ENCODE results near the gene TNP1.

TNP1 gene

DNA sequence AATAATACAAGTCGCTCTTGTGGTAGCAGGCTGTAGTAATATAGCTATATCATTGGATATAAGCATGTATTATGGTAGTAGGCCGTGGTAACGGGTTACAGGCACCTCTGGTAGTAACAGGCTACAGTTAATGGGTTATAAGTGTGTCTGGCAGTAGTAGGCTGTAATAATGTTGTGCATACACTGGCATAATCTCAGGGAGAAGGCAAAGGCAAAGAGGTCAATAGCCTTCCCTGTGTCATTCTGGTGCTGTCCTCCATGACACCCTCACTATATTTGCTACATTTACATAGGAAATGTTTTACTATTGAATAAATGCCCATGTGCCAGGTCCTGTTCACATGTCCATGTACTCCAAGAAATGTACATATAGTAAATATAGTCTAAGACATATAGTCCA, 12.8 kb upstream of the TNP1 start:
- no peak for DNase-seq

DNA sequence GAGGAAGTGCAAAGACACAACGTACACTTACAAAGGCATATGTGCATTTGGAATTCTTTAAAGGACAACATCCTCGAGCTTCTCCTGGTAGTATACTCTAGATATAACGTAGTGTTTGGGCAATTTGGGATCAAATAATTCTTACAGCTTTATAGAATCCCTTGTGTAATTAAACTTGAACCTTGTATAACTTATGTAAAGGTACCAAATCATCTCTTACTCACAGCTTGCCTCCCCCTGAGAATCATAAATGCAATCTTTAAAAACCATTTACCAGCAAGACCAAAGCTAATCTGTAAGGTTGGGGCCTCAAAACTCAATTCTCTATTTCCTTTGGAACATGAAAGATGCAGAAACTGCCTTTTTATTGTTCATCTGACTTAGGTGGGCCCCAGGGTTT, 12.2 kb upstream of the TNP1 start:
- no peak for DNase-seq

DNA sequence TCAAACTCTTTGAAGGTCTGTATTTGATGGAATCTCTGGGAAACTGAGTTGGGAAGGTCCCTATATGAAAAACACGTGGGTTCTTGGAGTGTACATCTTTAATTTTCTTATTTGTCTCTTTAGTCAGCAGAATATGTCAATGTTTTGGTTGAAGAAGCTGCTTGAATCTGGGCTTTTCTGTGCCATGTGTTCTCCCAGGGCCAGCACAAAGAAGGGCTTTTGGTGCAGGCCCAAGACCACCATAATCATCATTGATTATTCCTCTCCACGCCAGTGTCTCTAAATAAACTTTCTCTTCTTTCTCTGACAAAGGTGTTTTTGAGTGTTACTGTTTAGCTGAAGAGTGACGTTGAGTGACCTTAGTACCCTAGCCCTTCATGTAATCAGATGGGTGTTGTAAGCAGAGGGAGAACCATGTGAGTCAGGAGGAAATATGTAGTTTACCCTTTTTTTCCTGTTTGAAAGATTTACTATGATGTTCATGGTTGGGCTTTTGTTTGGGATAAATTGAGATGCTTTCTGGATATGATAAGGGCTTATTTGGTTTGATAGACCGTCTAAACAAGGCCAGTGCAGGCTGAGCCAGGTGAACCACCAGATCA, 11.6 kb upstream of the TNP1 start:
- DNase-seq, result no peak

DNA sequence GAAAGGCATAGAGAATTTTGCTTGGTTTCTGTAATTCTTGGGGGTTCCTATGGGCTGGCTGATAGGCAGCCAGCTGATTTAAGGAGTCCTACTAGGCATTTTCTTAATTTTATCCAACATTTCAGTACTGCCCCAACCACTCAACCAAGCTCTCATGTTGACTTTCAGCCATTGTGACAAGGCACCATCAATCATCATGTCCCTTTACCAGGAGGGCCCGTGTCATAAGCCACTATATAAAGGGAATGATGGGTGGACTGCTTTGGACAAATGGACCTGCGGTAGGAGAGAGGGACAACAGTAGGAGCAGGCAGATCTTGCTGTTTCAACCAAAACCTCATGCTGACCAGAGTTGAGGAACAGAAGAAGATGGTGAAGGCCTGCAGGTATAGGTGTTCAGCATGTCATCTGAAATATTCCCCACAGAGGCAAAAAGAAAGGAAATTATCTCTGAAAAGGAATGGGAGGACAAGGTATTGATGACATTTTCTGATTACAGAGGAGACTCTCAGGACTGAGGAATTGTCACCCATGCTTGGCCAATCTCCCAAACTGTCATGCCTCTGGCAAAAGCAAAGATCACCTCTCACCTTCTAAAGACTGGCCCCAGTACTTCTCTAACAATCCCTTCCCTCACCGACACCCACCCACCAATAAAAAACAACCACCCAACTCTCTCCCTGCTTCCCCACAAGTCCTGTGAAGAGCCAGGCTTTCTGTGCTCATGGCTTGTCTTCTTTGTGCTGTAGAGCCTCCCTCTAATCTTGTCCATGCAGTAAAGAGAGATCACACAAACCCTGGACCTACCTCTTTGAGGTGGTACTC, 10.9 kb upstream of the TNP1 start:
- no peak for DNase-seq

DNA sequence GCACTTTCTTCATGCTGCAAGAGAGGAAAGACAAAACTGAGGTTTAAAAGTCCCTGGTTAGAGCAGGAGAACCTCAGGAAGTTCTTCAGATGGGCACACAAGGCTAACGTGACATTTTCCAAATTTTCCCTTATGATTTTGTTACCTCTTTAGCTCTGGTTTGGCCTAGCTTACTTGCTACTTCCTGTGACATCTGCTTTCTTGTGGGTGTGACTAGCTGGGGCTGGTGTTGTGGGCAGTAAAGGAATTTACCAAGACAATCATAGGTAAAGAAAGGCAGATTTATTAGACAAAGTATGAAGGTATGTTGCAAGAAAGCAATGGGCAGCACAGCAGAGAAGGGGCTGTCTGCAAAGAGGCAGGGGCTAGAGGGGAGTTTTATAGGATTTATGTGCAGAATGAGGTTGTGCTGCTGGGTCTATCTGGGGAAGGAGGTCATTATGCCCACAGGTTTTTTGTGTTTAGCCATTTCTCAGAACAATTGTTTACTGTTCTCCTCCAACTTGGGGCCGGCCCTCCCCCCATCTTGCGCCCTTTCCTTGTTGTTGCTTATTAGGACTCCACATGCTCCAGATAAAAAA, 6.7 kb upstream of the TNP1 start:
- DNase-seq, result no peak

DNA sequence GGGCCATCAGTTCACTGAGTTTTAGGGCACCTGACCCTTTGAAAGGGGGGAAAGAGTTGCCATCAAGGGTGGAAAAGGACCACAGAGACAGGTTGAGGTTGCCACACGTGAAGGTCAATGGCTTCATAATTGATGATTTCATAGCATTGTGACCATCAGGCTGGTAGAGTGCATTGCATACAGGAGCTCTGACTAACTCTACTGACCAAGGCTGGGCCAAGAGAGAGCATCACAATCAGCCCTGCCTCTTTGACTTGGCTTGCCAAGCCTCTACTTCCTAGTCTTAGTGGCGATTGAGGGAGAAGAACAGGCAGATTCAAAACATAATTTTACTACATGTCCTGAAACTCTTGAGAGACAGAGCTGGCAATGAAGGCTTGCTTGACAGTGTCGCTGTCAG, 5.8 kb upstream of the TNP1 start:
- no peak for DNase-seq

DNA sequence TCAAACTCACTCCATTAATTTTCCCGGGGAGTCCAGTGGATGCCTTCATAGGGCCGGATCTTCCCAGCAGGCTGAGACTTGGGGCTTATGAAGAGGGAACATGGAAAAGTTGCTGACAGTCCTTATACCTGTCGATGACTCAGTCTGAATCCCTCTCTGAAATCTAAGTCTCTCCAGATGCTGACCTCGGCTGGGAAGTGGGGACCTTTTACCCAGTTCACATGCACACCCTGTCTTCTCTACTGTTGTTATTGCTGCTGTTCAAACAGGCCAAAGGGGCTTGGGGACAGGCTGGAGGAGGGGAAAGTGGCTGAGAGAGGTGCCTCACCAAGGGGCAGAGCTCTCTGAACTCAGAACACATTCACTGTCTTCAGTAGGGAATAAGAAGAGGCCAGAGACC, 4.1 kb upstream of the TNP1 start:
- no peak for DNase-seq

DNA sequence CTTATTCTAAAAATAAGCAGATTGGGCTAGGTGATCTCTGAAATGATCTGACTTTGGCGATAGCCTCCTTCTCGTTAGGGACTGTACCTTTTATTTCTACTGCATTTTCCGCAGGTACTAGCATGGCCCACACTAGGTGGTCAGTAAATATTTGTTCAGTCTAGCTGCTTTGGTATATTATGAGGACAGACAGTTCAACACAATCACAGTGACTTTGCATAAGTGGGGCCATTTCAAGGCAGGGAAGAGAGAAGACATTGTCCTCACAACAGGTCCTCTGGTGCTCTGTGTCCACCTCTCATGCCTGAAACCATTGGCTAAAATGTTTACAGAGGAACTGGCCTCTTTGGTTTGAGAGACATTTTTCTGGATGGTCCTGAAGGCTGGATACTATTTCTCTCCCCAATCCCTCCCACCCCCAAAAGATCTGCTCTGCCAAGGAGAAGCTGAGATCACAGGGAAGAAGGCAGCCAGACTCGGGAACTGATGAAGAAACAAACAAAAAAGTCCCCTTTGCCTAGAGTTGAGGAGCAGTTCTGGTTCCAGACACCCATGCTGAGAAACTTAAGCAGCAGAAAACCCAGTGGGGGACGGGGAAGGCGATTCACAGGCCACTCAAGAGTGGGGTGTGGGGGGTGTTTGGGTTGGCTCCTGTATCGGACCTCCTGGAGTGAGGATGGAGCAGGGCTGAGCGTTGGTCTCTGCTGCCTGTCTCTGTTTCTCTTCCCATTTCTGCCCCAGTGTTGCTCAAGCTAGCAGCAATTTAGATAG, 2.9 kb upstream of the TNP1 start:
- no peak for DNase-seq

DNA sequence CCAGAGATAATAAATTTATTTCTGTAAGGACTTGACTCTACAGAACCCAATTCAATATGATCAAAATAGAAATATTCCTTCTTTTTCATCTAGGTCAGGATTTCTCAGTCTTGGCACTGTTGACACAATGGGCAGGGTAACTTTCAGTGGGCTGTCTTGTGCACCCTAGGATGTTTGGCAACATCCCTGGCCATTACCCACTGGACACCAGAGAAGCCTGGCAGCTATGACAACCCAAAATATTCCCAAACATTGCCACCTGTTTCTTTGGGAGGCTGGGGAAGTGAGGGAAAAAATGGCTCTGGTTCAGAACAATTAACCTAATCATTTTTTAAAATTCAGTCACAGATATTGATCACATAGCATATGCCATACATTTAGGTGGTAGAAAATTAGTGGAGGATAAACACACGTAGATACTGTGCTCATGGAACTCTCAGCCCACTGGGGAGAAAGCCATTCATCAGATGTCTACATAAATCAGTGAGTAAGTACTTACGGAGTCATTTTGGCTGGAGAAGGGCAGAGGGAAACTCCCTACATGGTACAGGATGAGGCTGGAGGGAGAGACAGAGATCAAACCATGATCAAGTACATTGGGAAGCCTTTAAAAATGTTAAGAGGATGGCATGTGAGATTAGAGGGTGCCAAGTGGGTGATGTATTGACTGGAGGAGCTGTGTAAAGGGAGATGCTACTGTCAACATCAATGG, 718 bp upstream of the TNP1 start:
- no peak for DNase-seq

DNA sequence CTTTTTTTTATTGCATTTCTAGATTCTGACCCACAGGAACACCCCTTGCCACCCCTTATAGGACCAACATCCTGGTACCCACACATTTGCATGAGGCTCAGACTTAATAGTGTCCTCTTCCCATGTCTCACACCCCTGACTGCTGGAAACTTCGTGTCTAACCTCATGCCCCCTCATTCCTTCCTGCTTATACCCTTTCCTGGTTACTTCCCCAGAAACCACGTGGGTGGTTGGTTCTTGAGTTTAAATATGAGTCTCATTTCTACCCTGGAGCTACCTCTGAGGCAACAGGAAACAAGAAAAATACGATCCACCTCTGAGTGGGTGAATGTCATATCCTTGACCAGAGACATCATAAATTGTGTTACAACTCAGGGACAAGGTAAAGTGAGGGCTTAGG, 1.6 kb downstream of the TNP1 start:
- no peak for DNase-seq

DNA sequence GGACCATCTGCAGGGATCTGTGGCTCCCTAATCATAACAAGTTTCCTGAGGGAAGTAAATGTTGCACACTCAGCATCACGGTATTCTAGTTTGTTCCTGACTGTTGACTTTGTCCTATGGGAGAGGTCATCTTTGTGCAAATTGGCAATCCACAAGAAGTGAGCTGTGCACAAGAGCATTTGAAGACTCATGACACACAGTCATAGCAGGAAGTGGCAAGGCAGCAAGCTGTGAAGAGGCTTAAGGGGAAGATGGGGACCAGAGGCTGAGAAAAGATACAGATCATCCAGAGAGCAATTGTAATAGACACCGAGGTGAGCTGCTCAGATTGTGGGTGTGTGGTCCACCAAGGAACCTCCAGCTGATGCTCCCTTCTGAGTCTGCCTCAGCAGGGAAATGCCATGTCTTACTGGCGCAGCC, 2.7 kb downstream of the TNP1 start:
- DNase-seq, result no peak

DNA sequence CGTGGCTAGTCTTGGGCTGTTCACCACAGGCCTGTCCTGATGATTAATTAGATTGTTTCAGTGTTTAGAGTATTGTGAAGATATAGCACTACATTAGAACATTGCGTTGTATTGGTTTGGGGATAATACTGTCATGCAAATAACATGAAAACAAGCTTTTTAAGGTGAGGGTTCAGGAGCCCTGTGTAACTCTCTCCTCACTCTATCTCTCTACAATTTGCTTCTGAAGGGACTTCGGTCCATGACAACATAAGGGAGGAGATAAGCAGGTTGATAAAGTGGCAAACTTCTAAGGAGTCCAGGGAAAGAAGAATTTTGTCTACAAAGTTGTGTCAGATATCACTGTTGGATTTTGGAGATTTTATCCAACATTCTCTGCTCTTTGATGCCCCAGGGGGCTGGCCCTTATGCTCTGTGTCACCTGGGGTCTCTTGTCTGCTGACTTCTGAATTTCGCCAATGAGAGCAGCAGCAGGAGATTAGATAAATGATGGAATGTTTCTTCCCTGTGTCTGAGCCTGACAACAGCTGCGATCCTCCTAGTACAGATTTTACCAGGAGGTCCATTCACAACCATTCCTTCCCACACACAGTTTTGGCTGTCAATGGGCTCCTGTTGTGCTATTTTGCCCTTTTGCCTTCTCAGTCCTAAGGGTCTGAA, 3.3 kb downstream of the TNP1 start:
- no peak for DNase-seq

DNA sequence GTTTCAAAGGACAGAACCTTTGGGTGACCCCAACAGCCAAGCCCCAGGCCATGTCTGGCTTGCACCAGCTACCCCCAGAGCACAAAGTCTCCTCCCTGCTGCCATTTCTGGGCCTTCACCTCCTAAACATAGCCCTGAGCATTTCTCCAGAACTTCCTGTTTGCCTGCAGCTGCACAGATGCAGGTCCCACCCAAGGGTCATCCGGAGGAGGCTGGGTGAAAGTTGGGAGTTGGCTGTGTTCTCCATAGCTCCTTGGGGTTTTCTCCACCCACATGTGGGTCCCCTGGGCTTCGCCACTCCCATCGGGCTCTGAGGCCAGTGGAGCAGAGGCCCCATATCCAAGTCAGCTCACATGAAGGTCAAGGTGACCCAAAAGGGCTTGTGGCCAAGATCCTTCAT, 4.3 kb downstream of the TNP1 start:
- DNase-seq, result no peak

DNA sequence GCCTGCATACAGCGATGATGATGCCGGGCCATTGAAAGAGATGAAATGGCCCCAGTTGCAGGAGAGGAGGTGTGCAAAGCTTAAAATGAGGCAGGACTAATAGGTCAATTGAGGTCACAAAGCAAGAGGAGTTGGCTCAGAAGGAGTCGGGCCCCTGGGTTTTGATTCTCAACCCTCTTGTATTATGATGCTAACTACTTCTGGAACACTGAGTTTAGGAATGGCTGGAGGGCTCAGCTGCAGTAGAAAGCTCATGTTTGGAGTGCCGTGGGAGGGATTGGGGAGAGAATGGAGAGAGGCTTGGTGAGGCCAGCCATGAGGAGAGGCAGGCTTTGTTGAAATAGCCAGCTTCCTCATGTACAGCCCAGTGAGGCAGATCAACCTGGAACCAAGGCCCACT, 4.8 kb downstream of the TNP1 start:
- no peak for DNase-seq

DNA sequence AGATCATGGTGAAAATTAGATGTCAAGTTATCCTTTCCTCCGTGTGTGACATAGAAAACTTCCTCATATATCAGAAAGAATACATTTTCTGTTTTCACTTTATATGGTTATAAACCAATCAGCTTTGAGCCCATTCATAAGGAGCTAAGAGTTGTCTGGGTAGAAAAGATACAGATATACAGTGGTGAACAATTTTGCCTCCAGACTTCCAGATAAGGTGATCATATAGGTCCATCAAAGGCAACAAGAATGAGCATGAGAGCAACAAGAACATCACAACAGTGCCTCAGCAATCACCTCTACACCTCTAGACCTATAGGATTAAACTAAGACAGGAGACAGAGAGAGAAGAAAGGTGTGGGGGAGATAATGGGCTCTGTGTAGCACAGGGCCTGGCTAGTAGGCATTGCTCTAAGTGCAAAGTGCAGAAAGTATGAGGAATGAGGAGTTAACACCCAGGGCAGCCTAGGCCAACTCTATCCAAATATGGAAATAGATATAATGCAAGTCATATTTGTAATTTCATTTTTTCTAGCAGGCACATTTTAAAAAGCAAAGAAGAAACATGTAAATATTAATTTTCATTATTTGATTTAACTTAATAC, 8.3 kb downstream of the TNP1 start:
- DNase-seq, result no peak

DNA sequence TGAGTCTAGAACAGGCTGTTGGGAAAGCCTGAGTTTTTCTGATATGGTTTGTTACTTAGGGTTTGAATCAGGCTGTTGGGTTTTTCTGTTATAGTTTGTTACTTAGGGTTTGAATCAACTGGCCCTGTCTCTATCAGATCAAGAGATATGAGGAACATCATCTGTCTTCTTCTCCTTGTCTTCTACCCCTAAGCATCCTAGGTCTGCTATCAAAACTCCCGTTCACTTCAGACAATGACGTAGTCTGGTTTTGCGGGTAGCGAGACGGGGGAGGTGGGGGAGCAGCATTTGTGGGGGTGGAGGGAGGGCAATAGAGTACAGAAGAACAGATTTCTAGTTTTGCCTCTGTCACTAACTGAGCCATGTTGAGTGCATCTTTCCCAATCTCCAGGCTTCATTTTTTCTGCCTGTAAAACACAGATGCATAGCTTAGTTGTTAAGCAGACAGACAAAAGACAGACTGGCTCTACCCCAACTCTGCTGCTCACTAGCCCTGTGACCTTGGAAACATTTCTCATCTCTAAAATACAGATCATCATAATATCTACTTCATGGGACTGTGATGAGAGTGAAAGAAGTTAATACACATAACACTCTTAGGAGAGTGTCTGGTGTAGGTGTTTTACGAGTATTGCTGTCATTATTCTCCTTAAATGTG, 9.1 kb downstream of the TNP1 start:
- DNase-seq, result no peak

DNA sequence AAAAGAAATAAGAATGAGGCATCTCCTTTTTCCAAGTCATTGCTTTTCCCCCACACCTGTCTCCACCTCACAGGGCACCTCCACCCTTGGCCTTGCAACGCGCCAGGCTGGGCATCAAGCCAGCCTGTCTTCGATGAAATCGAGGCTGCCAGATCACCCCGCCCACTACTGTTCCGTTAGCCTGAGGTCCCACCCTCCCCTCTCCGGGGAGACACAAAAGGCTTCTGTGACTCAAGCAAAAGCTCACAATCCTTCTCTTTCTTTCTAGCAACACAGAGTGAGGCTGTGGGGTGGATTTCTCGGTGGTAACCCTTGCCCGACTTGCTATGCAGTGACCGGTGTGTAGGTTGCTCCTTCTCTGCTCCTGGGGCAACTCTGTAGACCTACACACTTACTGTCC, 9.9 kb downstream of the TNP1 start:
- DNase-seq, result no peak

DNA sequence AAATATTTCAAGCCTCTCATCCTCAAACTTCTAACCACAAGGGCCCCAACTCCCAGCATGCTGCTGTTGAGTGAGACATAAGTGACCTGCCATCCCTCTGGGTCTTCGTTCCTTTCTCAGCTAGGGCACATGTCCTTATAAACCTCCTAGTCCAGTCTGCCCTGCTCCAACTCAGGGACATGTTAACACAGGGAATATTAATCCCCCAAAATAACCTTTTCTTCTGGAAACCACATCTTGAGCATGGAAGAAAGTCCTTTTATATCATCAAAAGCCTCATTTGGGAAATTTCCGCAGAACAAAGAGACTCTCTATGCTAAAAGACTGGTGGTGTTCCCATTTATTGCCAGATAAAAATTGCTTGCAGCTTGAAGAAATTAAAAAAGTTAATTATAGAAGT, 14.4 kb downstream of the TNP1 start:
- DNase-seq, result no peak

DNA sequence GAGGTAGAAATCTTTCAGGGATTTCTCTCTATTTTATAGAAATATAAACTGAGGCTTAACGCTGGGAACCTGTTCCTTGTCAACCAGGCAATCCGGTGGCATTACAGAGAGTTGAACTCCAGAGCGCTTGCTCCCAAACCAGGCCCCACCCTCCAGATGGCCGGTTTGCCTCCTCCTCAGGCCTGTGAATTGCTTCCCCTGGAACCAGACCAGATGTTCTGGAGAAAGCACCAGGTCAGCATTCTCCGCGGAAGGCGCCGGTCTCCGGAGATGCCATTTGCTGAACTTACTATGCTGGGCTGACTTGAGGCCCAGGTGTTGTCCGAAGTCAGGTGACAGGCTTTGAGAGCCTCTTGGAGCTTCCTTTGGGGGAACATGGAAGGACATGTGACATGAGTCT, 17.2 kb downstream of the TNP1 start:
- DNase-seq, result no peak

DNA sequence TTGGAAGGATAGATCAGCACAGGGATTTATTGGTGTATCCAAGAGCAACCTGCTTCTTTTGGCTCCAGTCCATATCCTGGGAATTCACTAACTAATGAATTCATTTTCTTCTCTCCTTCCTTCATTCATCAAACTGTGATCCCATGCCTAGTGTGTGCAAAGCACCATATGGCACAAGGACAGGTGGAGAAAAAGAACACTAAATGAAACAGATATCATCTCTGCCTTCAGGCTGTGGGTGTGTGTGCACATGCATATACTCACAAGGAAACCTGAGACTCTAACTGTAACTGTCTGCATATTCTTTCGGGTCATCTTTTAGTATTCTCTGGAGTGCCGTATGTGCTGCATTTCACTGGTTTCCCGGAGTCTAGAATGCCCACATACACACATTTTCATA, 20.2 kb downstream of the TNP1 start:
- no peak for DNase-seq

DNA sequence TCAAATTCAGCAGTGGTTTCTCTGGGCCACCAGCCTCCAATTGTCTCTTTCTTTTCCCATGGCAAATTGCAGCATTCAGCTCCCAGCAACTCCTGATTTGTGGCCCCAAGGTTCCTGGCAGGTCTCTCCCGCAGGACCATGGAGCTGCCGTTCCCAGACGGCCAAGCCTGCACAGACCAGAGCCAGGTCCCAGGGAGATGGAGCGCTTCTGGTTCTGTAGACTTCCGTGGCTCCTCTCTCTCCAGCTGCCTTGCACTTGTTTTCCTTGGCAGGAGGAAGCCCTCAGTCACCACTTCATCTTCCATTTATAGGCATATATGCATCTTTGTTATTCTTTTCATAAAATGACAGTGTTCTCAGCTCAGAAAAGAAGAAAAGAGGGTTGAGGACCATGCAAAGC, 21.7 kb downstream of the TNP1 start:
- no peak for DNase-seq

DNA sequence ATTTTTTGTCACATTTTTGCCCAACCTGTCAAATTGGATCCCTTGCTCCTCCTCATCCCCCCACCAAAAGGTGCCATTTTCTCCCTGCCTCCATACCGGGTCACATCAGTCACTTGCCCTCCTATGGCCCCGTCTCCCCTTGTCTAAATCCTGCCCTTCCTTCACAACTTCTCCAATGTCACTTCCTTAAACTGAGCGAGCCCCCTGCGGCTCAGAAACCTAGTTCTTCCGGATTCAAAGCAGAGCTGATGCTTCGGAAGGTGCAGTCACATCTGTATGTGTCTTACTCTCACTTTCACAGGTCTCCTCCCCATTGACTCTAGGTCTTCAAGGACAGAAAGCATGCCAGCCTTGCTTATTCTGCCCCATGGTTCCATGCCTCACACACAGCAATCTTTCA, 22.1 kb downstream of the TNP1 start:
- no peak for DNase-seq
